Astrocyte (in vitro differentiated cells and primary cell): ENCODE results near the gene SYT14.

Experiments
- CTCF ChIP-seq: IDR thresholded peaks from 2 replicates; pipeline ENCODE4 v1.5.1; 2011; ENCODE audit warnings: low read depth, mild to moderate bottlenecking, inconsistent platforms, low read length, moderate library complexity; ENCODE audit not compliant: insufficient read depth
- EZH2 ChIP-seq: IDR thresholded peaks from 2 replicates; pipeline ENCODE4 v1.6.1; 2012; ENCODE audit warnings: mild to moderate bottlenecking, low read length, inconsistent platforms; ENCODE audit not compliant: insufficient read depth

- TF ChIP-seq CTCF = no peak
- TF ChIP-seq EZH2 = no peak
Measured at GRCh38 chr1:210025870-210026269, 87.9 kb downstream of the SYT14 start.
